Uterus (tissue), 2 donors: ENCODE data around the gene RAD51B.

Experiments
- POLR2A ChIP-seq, 2 donors: fragments of 450-650 bp; IDR thresholded peaks; one replicate each; pipeline ENCODE4 v1.6.1; 2016; ENCODE audit warnings: antibody characterized with exemption in 2 of 2, mild to moderate bottlenecking in 1 of 2, moderate library complexity in 1 of 2
- TF ChIP-seq, protein P1 (sequence below), 4 experiments: fragments of 200-600 bp in 2 of 4; fragments of 450-650 bp in 2 of 4; sonication (generic) in 2 of 4; IDR thresholded peaks; one replicate each; pipeline ENCODE4 v1.5.1; 2016 to 2019; ENCODE audit warnings: antibody characterized with exemption in 4 of 4, mild to moderate bottlenecking in 2 of 4, moderate library complexity in 1 of 4

DNA sequence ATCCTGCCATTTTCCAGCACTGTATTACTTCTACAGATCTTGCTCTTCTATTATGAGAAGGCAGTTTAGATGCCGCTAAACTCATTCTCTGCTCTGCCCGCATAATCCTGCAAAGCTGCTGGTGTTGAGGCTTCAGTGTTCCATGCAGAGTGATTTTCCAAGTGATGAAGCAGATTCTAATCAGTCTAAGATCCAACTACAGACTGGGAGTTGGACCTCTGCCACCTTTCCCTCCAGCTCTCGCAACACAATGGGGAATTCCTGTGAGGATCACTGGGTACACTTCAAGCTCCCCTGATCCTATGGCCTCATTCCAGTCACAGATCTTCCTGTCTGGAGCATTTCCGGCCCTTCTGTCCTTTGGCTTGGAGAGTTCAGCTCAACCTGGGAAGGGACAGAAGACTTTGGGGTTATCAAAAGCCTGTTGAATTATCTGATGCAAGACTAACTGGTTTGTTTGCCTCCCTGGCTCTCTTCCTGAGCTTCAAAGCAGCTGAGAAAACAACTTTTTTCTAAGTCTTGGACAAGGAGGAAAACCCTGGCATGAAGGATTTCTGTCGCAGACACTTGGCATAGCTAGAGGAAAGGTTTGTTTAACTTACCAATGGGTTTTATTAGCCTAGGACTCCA, 639.4 kb downstream of the RAD51B start:
- TF ChIP-seq, protein P1, sequence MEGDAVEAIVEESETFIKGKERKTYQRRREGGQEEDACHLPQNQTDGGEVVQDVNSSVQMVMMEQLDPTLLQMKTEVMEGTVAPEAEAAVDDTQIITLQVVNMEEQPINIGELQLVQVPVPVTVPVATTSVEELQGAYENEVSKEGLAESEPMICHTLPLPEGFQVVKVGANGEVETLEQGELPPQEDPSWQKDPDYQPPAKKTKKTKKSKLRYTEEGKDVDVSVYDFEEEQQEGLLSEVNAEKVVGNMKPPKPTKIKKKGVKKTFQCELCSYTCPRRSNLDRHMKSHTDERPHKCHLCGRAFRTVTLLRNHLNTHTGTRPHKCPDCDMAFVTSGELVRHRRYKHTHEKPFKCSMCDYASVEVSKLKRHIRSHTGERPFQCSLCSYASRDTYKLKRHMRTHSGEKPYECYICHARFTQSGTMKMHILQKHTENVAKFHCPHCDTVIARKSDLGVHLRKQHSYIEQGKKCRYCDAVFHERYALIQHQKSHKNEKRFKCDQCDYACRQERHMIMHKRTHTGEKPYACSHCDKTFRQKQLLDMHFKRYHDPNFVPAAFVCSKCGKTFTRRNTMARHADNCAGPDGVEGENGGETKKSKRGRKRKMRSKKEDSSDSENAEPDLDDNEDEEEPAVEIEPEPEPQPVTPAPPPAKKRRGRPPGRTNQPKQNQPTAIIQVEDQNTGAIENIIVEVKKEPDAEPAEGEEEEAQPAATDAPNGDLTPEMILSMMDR (IDR thresholded peaks at IDR 0.05) = no peak
- TF ChIP-seq POLR2A (IDR thresholded peaks at IDR 0.05) = no peak
